GM19324 (cell line): ENCODE data around the gene DHX32.

ENCODE experiments used
- ATAC-seq: cut with Tn5 transposase; IDR thresholded peaks from one replicate; pipeline ENCODE4 v1.9.1; 2021; ENCODE audit warnings: mild to moderate bottlenecking, moderate library complexity; ENCODE audit not compliant: unreplicated experiment, low FRiP score

DHX32 gene

DNA sequence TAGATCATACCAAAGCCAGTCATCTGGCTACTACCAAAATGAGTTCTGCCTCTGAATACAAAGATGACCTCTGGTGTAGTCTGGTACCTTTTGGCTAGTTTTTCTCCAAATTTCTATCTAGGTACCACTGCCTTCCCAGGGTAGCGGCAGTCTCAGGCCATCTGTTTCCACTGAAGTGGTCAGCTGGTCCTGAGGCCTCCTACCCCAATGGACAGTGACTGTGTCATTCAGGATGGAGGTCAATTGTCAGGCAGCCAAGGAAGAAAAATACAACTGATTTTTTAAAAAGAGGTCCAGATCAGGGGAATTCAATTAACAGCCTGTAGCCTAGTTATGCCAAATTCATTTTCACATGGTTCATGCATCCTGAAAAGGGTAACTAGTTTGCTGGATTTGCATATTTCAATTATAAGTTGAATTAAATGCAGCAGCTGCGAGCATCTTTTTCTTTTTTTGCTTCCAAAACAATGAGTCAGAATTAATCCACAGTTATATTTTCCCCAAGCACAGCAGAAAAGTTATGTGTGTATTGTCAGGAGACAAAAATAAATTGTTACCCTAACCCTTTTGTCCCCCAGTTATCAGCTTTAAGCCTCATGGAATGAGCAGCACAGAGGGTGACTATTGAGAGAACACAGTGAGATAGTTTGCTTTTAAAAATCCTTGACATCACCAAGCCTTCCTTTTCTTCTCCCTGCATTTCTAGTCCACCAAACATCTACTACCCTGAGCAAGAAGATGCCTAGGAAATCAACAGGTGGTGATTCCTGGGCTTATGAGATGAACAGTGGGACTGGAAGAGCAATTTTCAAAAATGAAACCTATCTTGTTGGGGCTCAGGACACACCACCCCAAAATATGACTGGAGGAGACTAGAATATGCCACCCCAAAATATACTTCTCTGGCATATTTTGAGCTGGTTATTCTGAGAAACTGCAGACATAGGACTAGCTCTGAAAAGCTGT, 30.0 kb downstream of the DHX32 start:
- no peak for ATAC-seq

DNA sequence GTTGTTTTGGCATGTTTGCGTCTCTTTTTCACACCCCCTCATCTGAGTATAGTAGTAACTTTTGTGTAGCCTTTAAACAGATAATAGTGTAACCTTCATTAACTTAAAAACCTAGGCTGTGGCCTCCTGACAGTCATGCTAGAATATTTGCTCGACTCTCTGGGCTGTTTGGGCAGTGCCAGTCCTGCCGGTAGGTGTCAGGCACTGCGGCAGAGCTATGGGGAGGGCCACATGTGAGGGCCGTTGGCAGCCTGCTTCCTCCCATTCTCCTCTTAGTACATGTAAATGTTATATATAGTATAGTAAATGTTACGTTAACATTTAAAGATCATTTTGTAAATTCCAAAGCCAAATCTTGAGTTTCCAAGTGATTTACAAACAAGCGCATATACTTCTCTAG, 31.6 kb downstream of the DHX32 start:
- no peak for ATAC-seq

DNA sequence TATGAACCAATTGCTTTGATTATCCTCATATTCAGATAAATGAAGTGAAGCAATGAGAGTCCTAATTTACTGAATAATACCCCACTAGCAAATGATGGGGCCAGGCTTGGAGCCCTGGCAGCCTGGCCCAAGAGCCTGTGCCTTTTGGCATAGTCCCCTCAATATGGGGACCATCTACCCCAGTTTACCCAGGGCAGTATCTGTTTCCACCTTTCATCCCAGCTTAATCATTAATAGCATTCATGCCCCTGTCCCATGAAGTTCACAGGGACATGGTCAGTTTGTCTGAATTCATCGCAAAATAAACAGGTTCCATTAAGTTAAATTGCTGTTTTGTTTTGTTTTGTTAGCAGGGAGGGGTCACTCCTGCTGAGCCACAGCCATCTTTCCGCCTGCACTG, 32.2 kb downstream of the DHX32 start:
- no peak for ATAC-seq

DNA sequence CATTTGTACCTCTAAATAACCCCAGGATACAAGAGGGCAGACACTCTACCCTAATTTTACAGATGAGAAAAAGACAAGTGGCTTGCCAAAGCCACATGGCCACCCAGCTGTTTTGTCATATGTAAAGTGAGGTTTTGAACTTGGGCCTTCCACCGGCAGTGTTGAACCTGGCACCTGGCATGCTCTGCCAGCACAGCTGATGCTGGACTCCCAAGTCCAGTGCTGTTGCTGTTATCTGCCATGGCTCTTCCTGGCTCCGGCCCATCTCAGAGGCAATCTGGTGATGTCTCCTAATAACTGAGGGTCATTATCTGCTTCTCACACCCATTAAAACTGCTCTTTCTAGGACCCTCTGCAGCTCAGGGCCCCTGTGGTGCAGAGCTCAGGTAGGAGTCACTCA, 32.7 kb downstream of the DHX32 start:
- no peak for ATAC-seq

DNA sequence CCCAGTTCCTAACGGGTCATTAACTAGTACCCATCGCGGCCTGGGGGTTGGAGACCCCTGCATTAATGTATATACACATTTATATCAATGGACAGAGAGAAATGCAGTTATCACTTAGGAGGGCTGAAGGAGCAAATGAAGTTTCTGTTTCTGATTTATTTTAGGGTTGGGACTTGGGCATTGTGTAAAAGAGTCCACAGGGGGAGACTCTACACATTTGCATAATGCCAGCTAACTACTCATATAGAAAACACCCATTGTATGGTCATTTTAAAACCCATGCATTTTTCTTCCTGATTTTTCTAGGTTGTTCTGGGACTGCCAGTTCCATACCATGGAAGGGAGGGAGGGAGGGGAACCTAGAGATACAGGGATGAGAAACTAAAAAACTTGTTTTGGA, 34.2 kb downstream of the DHX32 start:
- no peak for ATAC-seq

DNA sequence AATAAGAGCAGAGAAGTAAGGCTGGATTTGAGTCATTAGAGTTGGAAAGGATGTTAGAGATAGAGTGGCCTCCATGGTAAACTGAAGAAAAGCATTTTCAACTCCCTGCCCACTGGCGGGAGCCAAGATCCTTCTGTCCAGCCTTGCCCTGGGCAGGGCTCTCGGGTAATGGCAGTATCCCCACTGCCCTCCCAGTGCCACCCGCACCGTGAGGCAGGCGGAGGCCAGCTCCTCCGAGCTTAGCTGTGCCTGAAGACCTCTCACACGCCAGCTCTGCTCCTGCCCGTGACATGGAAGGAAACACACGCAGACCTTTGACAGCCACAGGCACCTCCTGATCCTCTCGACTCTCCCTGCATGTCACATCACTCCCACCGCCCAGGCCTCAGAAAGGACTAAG, 35.5 kb downstream of the DHX32 start:
- ATAC-seq = no peak

DNA sequence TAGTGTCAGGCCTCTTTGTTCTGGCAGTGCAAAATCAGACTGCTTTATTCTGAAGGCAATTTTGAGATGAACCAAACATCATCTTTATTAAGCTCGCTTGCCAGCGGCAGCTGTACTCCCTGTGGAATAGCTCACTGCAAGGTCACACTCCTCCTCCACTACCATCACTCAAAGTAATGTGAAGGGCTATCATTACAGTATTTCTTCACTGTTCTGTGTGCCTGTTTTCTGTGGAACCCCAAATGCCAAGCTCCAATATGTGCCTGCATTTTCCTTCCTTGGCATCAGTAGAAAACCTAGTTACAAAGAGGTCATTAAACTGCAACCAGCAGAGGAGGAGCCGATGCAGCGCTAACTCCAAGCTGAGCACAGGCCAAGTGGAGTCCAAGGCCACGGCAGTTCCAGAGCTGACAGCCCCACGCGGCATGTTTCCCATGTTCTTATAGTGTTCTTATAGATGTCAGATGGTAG, 36.3 kb downstream of the DHX32 start:
- ATAC-seq = no peak

DNA sequence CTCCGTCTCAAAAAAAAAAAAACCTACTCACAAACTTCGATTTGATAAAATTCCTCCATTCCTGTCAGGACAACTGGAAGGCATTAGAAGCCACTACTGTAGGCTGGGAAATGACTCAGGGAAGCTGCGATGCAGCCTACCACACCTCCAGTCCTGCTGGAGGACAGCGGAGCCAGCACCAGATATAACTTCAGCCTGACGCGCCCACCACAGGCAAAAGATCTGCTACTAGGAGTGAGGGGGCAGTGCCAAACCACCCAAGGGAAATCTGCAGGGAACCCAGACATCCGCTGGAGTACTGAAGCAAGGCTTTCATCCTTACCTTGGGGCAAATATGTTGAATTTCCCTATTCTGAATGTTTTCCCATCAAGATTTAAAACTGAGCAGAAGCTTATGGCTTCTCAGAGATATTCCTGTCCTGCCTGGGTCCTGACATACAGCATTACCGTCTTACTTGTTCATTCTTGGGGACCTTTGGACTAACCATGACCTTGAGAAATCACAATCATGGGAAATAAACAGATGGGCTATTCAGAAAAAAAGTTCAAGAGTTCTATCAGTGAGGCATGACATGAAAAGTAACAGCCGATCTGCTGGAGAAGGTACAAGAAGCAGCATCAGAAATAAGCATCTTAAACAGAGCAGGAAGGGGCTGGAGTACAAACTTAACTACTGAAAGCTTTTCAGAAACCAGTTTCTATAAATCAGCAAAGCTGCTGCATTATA, 37.3 kb downstream of the DHX32 start:
- no peak for ATAC-seq

DNA sequence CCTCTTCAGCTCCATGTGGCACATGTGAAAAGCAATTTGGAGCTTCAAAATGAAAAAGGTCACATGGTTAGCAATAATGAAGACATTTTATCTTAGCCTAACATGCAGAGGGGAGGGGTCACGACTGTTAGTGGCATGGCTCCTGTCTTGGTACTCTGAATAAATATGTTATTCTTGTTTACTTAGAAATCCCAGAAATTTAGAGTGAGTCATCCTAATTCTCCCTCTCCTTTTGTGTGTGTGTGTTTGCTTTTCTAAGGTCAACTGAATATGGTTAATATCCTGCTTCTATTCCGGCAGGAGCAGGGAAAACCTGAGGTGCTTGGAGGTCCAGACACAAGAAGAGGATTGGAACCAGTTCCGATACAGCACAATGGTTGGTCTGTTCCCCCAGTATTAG, 40.1 kb downstream of the DHX32 start:
- ATAC-seq = no peak

DNA sequence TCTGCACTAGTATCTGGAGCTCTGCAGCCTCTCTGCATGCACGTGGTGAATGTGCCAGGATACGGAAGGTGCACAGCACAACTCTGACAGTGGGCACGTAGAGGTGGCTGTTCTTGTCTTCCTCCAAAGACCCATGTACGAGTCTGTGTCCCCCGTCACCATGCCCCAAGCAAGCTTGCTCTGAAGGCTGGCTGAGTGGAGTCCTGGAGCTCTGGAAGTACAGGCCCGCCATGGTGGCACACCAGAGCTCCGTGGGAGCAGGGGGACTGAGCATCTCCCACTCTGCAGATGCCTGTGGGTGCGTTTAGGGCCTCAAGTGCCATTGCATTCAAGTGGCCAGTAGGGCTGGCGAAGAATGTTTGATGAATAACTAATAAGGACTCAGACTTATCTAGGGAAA, 40.7 kb downstream of the DHX32 start:
- ATAC-seq = no peak

DNA sequence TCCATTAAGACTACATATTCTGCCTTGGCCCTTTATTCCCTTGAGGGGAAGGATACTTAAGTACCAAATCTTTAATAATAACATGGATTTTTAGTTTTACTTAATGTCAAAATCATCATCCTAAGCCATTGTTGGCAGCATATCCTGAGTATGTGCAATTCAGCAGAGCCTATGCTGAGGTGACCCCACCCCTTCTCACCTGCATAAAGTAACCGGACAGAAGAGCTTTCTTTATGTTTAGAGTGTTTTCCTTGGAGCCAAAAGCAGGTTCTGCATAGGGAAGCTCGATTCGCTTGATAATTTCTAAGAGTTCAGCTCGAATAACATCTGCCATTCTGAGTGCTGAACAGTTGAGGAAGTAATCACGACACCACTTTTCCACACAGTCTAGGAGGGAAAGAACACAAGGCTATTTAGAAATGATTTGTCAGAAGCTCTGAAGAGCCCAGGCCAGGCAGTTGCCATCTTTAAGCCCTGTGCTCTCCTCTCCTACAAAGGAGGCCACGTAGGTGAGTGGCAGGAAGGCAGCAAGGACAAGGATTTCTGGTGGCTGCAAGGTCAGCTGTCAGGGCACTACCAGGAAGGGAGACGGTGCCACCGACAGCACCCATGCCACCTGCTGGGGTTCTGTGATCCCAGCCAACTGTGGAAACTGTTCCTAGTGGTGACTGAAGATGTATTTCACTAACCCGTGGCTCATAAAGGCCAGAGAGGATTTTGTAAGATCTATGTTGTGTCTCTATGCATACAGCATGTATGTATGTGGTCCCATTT, 42.1 kb downstream of the DHX32 start:
- no peak for ATAC-seq

DNA sequence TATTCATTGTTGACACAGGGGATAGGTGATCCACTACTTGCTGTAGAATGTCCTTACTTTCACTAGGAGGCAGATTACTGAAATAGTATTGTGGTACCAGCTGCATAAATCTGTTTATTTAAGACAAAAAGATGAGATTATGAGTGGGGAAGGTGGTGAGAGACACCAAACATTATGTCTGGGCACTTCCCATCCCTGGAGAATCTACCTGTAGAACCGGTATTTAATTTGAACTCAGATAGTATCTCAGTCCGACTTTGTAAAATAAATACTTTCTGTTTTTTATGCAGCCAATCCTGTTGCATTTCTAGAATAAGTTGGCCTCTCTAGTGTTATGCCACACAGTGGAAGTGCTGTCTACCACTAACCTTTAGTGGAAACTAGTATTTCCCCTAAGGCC, 44.3 kb downstream of the DHX32 start:
- ATAC-seq = no peak

DNA sequence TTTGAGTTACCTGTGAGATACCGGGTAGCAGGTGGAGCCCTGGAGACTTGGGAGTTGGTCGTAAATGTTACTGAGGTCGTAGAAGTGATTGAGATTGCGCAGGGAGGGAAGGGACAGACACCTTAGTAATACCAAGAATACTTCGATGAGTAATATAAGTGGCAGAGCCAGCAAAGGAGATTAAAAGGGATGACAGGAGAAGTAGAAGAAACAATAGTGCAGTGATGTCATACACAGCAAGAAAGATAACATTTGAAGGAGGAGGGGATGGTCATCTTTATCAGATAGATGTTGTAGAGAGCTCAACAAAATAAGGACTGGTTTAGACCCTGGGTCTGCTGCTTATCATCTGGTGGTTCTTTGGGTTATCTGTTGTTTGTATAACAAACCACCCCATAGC, 52.8 kb downstream of the DHX32 start:
- no peak for ATAC-seq

DNA sequence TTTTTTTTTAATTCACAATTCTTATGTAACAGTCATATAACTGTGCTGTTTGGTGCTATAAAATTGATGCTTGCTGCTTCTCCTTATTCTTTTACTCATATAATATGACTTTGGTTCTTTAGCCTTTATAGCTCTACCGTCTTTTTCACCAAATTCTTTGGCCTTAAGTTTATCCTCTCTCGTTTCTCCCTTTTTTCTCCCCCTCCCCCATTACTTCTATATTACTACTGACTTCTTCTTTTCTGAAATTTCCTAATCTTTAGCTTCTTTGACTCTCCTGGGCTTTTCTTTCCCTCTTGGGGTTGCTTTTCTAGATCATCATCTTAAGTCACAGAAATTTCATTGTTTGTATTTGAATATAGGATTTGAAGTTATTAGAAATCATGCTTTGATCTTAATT, 54.0 kb downstream of the DHX32 start:
- no peak for ATAC-seq

DNA sequence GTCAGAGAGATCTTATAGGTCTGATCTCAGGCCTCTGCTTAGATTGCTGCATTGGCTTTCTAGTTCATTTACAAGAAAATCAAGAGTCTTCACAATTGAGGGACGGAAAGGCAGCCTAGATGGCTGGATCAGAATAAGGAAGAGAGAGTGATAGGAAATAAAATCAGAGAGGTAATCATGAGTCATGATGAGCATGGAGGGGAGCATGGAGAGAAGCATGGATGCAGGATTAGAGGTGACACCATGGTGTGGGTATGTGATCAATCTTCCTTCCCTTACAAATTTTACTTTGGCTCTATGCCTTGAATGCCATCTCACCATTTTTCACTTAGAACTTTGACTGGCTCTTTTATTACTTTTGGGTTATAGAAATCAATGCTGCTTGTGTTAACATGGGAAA, 56.4 kb downstream of the DHX32 start:
- ATAC-seq = no peak

DNA sequence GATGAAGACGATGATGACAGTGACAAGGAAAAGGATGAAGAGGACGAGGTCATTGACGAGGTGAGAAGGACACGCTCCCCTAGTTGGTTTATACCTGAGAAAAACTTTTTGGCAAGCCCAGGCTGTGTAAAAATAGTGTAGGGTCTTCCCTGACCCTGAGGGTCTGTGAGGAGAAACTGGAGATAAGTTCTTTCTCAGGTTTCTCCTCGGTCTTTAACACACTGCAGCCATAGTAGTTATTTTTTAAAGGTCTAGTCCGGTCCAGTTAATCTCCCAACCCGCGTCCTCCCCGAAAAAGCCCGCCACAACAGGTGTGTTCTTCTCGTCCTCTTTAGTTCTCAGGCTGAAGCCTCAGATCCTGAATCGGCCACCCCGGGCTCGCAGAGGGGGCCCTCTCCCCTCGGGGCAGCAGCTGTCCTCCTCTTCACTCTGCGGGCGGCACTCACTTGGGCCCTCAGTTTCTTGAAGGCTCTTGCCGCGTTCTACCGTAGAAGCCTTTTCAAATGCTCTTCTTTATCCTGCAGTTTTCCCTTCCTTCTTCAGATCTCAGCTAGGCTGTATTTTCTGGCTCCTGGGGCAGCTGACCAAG, 57.3 kb downstream of the DHX32 start:
- ATAC-seq = no peak

DNA sequence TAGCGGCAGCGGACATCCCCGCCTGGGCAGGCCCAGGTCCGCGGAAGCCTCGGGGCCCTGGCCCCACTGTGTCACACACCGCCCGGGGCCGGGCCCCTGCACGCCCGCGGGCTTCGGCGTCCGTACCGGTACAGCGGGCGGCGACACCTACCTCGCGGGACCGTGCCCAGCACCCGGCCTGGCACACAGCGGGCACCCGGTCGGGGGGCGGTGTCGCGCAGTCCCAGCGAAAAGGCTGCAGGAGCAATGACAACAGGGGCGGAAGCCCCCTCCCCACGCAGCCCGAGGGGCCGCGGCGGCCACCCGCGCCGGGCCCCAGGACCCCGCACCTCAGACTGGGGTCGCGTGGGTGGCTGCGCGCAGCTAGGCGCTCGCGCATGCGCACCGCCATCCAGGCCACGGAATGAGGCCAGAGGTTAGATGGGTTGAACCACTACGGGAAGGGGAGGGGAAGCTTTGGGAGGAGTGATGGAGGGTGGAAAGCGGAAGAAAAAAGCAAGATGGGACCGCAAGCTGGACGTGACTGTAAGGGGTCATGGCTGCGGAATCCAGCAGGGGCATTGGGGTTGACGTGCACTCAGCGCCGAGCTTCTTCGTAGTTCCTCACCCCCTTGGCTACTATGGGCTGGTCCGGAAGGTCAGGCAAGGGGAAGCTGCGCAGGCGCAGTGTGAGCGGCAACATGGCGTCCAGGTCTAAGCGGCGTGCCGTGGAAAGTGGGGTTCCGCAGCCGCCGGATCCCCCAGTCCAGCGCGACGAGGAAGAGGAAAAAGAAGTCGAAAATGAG, 58.0 kb downstream of the DHX32 start, which contains the start of the genes BCCIP and UROS:
TSS of gene BCCIP (plus strand) at position 669 of the 785 bp plus-strand sequence. CDS start at position 681, 12 bp downstream.
TSS of gene UROS (minus strand) at position 381 of the 785 bp plus-strand sequence. CDS start 6,759 bp downstream, outside the sequence.
- peak; percentile 87 for ATAC-seq

DNA sequence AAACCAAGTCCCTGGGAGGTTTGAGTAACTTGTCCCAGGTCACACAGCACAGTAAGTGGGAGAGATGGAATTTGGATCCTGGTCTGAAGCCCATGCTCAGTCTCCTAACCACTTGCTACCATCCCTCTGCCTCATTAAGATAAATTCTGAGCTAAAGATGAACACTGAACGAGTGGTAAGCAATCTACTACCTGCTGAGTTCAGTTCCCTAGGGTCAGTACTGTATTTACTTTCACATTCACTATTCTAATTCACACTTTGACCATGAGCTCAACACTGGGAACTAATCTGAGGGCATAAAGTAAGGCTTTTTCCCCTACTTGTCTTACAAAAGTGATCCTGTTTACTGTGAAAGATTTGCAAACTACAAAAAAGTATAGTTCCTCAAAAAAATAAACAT, 60.4 kb downstream of the DHX32 start:
- ATAC-seq = peak; percentile 62

DNA sequence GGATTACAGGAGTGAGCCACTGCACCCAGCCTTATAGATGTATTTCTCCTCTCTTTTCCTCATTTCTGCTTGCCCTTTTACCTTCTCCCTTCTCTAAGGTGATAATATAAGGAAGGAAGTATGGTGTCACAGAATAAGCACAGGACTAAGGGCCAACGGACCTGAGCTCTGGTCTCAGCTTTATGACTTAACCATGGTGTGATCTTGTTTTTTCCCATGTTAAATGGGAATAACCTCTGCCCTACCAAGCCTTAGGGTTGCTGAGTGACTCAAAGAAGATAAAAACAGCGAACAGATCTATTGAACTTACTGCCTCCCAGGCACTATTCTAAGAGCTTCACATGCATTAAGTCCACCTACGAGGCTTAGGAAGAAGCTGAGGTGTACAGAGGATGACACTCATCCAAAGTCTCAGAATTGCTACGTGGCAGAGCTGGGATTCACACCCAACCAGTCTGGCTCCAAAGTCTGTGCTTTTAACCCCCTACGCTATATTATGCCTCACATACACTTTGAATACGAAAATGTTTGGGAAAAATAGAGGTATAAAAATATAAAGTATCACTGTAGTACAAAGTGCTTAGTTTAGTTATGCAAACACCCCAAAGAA, 63.6 kb downstream of the DHX32 start:
- ATAC-seq = no peak
